Mesodermal cell (in vitro differentiated cells): ENCODE measurements around the gene MYL6B.

Experiments used
- H3K27ac ChIP-seq: 2 replicates; pipeline ENCODE4 v1.7.0; 2013; ENCODE audit warnings: mild to moderate bottlenecking, low read depth, low read length, moderate library complexity; ENCODE audit not compliant: severe bottlenecking
- H3K36me3 ChIP-seq: 2 replicates; pipeline ENCODE4 v1.7.1; 2013; ENCODE audit warnings: mild to moderate bottlenecking, low read length, moderate library complexity; ENCODE audit not compliant: control insufficient read depth, insufficient read depth
- H3K4me1 ChIP-seq: one replicate; pipeline ENCODE4 v1.7.1; 2013; ENCODE audit warnings: mild to moderate bottlenecking, low read length; ENCODE audit not compliant: insufficient read depth, control insufficient read depth, poor library complexity, severe bottlenecking
- H3K4me3 ChIP-seq: 2 replicates; pipeline ENCODE4 v1.7.0; 2013; ENCODE audit warnings: low read length, control low read depth, mild to moderate bottlenecking; ENCODE audit not compliant: insufficient read depth, poor library complexity, severe bottlenecking; ENCODE audit errors: extremely low read depth
- H3K9me3 ChIP-seq: 2 replicates; pipeline ENCODE4 v1.7.1; 2013; ENCODE audit warnings: mild to moderate bottlenecking, low read length, moderate library complexity; ENCODE audit not compliant: control insufficient read depth
- WGBS, 2 experiments: methylation state at CpG; one replicate each; pipeline ENCODE4 v1.1.5; 2013; ENCODE audit warnings: missing lambda C conversion rate in 2 of 2; ENCODE audit not compliant: insufficient coverage in 2 of 2; 5-methylcytosine and 5-hydroxymethylcytosine counted together

The MYL6B gene

GRCh38 chr12:56198836-56199235 is 46.4 kb downstream of the MYL6B start:
- 31 to 64% methylated on average over 1 of the region's 1 CpG for WGBS, 2 experiments
- Histone ChIP-seq H3K36me3 (peaks cover under 1% of the 10 kb centered on the region), H3K9me3 (no peaks in the 10 kb centered on the region), H3K4me3 (no peak overlapping the region), H3K4me1 (peaks cover 19% of the 10 kb centered on the region), H3K27ac (peak overlapping the region; percentile 97)

- peaks cover 19% of the 10 kb centered on the region for H3K4me1 ChIP-seq
- H3K9me3 ChIP-seq = no peaks in the 10 kb centered on the region
- no peak overlapping the region for H3K4me3 ChIP-seq
- WGBS, 2 experiments = 80% methylated on average over 1 of the region's 1 CpG; no CpG with 5 or more reads in 1 of the 2 experiments
- peaks cover 36% of the 10 kb centered on the region for H3K36me3 ChIP-seq
- no peak overlapping the region for H3K27ac ChIP-seq
Observed at GRCh38 chr12:56202366-56202765, 50.0 kb downstream of the MYL6B start.

GRCh38 chr12:56202838-56203237 is 50.5 kb downstream of the MYL6B start:
- H3K4me3 ChIP-seq = no peak overlapping the region
- peaks cover 40% of the 10 kb centered on the region for H3K36me3 ChIP-seq
- WGBS, 2 experiments = no CpG with 5 or more reads among the region's 2 CpGs
- H3K27ac ChIP-seq = no peak overlapping the region
- peaks cover 16% of the 10 kb centered on the region for H3K4me1 ChIP-seq
- no peaks in the 10 kb centered on the region for H3K9me3 ChIP-seq

GRCh38 chr12:56204275-56204674 is 51.9 kb downstream of the MYL6B start:
- H3K9me3 ChIP-seq = no peaks in the 10 kb centered on the region
- peaks cover 52% of the 10 kb centered on the region for H3K36me3 ChIP-seq
- peaks cover 8% of the 10 kb centered on the region for H3K4me1 ChIP-seq
- no peak overlapping the region for H3K4me3 ChIP-seq
- peak overlapping the region; percentile 49 for H3K27ac ChIP-seq

GRCh38 chr12:56205445-56205844 is 53.1 kb downstream of the MYL6B start:
- Histone ChIP-seq H3K36me3 (peaks cover 63% of the 10 kb centered on the region), H3K4me1 (peaks cover 6% of the 10 kb centered on the region), H3K9me3 (no peaks in the 10 kb centered on the region), H3K27ac (no peak overlapping the region), H3K4me3 (no peak overlapping the region)

- no peaks in the 10 kb centered on the region for H3K9me3 ChIP-seq
- H3K27ac ChIP-seq = no peak overlapping the region
- H3K4me3 ChIP-seq = no peak overlapping the region
- H3K36me3 ChIP-seq = peaks cover 75% of the 10 kb centered on the region
- 82 to 90% methylated on average over 9 to 10 of the region's 14 CpGs for WGBS, 2 experiments
- peaks cover 6% of the 10 kb centered on the region for H3K4me1 ChIP-seq
Observed at GRCh38 chr12:56206452-56207166, 54.2 kb downstream of the MYL6B start.
